Measurements from ENCODE around the gene PTPRCAP. TPM values are rescaled to one million over a fixed set of nuclear protein-coding genes. Genes with fewer than 3 reads are reported as not detected.

Gene PTPRCAP
- total and polyA plus RNA-seq, 2 donors (not counting 1 experiment from before 2014, with no cell fraction given) = 266 to 565 TPM

GRCh38 chr11:67433536-67434394 lies 3.7 kb downstream of the PTPRCAP start:
- peak overlapping the region; percentile 65 for H3K4me3 Mint-ChIP-seq
- ATAC-seq (ENCODE audit: low read depth) = no peak
- H3K4me1 Mint-ChIP-seq = peaks cover 74% of the 10 kb centered on the region

More at GRCh38 chr11:67433536-67434394, 3.7 kb downstream of the PTPRCAP start:
- Histone ChIP-seq H3K79me2 (ENCODE audit: control insufficient read depth, insufficient read depth, low read length) (peaks cover 88% of the 10 kb centered on the region), H3K9me3 (ENCODE audit: control extremely low read depth in 1 of 3, control insufficient read depth in 2 of 3, insufficient read depth in 1 of 3, low read length in 2 of 3) (peaks cover 0 to 3% (median 0%) of the 10 kb centered on the region in 3 donors), H3K9ac (ENCODE audit: low read length) (peak overlapping the region; percentile 82), H3K4me1 (ENCODE audit: control insufficient read depth in 2 of 2, insufficient read depth in 2 of 2, low read length in 2 of 2) (peaks cover 46 to 79% of the 10 kb centered on the region in 2 donors), H3K4me3 (ENCODE audit: control extremely low read depth in 1 of 5, extremely low read depth in 1 of 5, insufficient read depth in 1 of 5, low read depth in 2 of 5, low read length in 4 of 5) (no peak overlapping the region), H2AFZ (ENCODE audit: insufficient read depth, low read depth, low read length, poor library complexity, severe bottlenecking) (no peak overlapping the region), H4K20me1 (ENCODE audit: control insufficient read depth, insufficient read depth, low read length, poor library complexity, severe bottlenecking) (peaks cover 93% of the 10 kb centered on the region), H3K4me2 (replicated peaks; ENCODE audit: low read depth, low read length, poor library complexity, severe bottlenecking) (peak overlapping the region; percentile 99), H3K27me3 (replicated peaks in 1 of 4; ENCODE audit: control extremely low read depth in 1 of 4, control insufficient read depth in 3 of 4, insufficient read depth in 4 of 4, low read length in 3 of 4) (no peaks in the 10 kb centered on the region), H3K27ac (ENCODE audit: low read length in 2 of 2) (peak overlapping the region; percentile 12 to 88), H3K36me3 (replicated peaks in 1 of 2; ENCODE audit: control extremely low read depth in 1 of 2, control insufficient read depth in 1 of 2, extremely low read depth in 1 of 2, insufficient read depth in 2 of 2, low read length in 1 of 2) (peaks cover 0 to 56% of the 10 kb centered on the region in 2 experiments)
- intact Hi-C loops (cut with micrococcal nuclease) = no loop called here
- no peaks in the 10 kb centered on the region for H3K27me3 Mint-ChIP-seq
- WGBS (ENCODE audit: insufficient coverage) = 72% methylated on average over 13 of the region's 22 CpGs
- no peak for DNase-seq
- H3K27ac Mint-ChIP-seq = peak overlapping the region; percentile 83
- ChIA-PET CTCF (interaction anchor here (1.3 to 2.0 kb wide), 2 partner anchors 15 to 36 kb away, joined by 3 to 6 read pairs; no protein-coding TSS in a partner anchor), POLR2A (interaction anchor here (0.6 to 9.5 kb wide), 11 partner anchors 15 to 80 kb away, joined by 3 to 215 read pairs (median 8); partner anchors contain the start of genes AIP, PITPNM1, POLD4 and PPP1CA)
- no peaks in the 10 kb centered on the region for H3K9me3 Mint-ChIP-seq (ENCODE audit: insufficient read depth)
- no peak for TF ChIP-seq EZH2 (IDR thresholded peaks at IDR 0.05; ENCODE audit: borderline replicate concordance, insufficient read depth, low read depth, low read length, poor library complexity, severe bottlenecking)
- no peak for TF ChIP-seq CTCF (IDR thresholded peaks at IDR 0.05)
